GM19240 (cell line): ENCODE measurements around the gene ACSF3.
"Not testable (repeated sequence)": the region's sequence is repeated elsewhere in the genome, so short reads cannot be mapped to it uniquely, and the experiment has no call there.

Source experiments
- DNase-seq: peaks from one replicate; pipeline ENCODE4 v3.0.0; 2011; ENCODE audit warnings: low spot score; ENCODE audit not compliant: insufficient read length

Gene ACSF3

DNA sequence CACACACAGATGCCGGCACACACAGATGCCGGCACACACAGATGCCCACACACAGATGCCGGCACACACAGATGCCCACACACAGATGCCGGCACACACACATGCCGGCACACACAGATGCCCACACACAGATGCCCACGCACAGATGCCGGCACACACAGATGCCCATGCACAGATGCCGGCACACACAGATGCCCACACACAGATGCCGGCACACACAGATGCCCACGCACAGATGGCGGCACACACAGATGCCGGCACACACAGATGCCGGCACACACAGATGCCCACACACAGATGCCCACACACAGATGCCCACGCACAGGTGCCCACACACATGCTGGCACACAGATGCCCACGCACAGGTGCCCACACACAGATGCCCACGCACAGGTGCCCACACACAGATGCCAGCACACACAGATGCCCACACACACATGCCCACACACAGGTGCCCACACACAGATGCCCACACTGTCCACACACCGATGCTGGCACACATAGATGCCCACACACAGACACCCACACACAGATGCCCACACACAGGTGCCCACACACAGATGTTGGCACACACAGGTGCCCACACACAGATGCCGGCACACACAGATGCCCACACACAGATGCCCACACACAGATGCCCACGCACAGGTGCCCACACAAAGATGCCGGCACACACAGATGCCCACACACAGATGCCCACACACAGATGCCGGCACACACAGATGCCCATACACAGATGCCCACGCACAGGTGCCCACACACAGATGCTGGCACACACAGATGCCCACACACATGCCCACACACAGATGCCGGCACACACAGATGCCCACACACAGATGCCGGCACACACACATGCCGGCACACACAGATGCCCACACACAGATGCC lies 95.1 kb downstream of the ACSF3 start:
- DNase-seq: not testable (repeated sequence)

DNA sequence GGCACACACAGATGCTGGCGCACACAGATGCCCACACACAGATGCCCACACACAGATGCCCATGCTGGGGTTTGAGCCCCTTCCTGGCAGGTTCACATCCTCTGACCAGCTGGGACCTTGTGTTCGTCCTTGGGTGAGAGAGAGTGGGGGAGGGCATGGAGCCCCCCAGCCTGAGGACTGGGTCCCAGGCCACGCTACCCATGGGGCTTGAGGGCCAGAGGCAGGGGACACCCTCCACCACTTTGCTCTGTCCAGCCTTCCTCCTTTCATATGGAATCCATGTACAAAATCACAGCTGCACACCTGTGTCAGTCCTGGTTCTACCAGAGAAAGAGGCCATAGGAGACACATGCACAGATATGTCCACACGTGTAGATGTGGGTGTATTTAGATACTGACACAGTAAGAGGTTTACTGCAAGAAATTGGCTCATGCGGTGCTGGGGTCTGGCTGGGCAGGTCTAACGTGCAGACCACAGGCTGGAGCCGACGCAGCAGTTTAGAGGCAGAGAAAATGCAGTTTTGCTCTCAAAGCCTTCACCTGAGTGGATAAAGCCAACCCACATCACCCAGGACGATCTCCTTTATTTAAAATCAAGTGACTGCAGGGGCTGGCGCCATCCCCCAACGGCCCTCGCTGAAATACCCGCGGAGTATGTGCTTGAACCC lies 95.8 kb downstream of the ACSF3 start:
- DNase-seq: no peak

DNA sequence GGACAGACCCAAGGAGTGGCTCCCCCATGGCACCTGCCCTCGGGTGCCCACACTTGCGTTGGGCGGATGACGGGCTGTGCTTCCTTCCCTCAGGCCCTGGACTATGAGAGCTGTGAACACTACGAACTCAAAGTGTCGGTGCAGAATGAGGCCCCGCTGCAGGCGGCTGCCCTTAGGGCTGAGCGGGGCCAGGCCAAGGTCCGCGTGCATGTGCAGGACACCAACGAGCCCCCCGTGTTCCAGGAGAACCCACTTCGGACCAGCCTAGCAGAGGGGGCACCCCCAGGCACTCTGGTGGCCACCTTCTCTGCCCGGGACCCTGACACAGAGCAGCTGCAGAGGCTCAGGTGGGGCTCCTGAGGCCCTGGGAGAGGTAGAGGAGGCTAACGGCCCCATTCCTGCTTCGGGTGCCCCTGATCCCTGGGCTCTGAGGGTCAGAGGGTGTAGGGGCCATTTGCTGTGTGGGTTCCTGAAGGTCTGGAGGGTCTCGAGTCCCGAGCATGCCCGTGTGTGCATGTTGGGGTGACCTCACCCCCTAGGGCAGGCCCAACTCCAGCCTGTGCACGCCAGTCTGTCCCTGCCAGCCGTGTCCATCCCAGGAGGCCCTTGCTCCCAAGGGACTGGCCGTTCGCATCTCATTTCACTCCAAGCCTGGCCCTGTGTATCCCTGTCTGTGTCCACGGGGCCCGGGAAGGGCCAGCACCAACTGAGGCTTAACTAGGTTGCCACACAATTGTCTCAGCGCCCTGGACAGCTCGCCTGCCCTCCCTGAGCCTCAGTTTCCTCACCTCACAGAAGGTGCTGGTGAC lies 96.7 kb downstream of the ACSF3 start:
- DNase-seq: no peak

DNA sequence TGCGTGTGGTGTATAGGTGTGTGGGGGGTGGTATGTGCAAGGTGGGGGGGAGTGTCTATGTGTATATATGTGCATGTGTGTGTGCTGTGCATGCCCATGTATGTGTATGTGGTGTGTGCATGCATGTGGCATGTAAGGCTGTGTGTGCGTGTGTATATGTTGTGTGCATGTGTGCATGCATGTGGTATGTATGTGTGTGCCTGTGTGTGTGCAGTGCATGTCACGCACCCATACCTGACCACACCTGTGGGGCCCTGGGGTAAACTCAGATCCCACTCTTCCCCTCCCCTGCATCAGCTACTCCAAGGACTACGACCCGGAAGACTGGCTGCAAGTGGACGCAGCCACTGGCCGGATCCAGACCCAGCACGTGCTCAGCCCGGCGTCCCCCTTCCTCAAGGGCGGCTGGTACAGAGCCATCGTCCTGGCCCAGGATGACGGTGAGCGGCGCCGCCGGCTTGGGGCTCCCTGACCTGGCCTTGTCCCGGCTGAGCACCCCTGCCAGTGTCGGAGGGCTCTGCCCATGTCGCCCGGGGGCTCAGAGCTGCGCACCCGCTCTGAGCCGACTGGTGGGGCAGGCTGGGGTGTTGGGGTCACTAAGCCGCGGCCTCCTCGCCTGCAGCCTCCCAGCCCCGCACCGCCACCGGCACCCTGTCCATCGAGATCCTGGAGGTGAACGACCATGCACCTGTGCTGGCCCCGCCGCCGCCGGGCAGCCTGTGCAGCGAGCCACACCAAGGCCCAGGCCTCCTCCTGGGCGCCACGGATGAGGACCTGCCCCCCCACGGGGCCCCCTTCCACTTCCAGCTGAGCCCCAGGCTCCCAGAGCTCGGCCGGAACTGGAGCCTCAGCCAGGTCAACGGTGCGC lies 97.6 kb downstream of the ACSF3 start:
- no peak for DNase-seq

DNA sequence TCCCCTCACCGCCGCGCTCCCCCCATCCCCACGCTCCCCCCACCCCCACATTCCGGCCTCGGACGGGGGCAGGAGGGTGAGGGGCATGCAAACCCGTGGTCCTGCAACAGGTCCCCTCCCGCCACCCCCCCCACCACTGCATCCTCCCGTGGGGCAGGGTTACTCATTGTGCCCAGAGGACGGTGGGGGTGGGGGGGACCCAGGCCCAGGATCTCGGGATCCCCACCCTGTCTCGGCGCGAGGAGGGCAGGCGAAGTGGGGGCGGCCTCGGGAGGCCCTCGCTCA lies 98.2 kb downstream of the ACSF3 start:
- DNase-seq: no peak

GRCh38 chr16:89192186-89192955 lies 98.7 kb downstream of the ACSF3 start:
- not testable (repeated sequence) for DNase-seq

- DNase-seq: peak; percentile 66
These were observed 99.4 kb downstream of the ACSF3 start for GRCh38 chr16:89192956-89193575.

GRCh38 chr16:89193576-89194293 lies 100.1 kb downstream of the ACSF3 start:
- DNase-seq: no peak

GRCh38 chr16:89194340-89195311 lies 101.0 kb downstream of the ACSF3 start:
- DNase-seq: no peak

DNA sequence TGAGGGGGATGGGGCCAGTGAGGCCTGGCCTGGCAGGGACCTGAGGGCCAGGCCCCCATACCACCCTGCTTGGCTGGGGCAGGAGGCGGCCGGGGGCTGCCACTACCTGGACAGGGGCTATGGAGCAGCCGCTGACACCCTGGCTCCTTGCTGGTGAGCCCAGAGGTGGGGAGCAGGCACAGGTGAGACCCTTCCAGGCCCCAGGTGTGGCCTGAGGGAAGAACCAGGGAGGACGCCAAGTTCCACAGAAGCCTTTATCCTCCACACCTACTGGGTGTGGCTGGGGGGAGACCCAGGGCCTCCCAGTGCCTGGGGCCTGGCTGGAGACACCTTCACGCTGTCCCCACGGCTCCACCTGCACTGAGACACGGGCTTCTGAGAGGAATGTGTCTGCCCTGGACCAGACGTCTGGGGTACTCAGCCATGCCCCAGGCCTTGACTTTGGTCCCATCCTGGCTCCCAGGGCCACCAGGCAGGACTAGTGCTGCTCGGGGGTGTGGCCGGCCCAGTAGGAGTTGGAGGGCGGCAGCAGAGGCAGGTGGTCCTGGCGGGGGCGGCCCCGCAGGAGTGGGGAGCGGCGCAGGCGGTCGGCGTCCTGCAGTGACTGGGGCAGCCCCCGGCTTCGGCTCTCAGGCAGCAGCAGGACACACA lies 102.0 kb downstream of the ACSF3 start:
- DNase-seq: no peak

DNA sequence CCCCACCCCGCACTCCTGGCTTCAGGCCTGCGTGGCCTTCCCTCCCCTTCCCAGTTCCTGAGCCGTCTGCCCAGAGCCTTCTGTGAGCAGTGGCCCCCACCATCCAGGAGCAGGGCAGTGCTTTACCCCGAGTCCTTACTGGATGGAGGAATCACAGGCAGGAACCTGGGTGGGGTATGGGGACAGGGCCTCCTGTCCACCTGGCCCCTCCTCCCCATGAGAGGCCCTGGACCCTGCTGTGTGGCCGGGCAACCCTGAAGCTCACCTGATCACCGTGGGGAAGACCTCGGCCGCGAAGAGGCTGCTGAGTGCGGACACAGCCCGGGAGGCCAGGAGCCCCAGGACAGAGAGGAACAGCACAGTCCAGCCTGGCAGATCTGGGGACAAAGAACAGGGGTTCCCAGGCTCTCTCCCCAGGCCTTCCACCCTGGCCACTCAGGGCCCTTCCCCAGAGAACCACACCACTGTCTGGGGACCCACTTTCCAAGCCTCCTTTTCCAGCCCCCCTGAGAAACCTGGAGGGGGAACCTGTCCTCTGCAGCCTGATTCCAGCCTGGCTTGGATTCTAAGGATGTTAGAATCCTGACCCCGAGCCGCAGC lies 103.5 kb downstream of the ACSF3 start:
- DNase-seq: no peak

DNA sequence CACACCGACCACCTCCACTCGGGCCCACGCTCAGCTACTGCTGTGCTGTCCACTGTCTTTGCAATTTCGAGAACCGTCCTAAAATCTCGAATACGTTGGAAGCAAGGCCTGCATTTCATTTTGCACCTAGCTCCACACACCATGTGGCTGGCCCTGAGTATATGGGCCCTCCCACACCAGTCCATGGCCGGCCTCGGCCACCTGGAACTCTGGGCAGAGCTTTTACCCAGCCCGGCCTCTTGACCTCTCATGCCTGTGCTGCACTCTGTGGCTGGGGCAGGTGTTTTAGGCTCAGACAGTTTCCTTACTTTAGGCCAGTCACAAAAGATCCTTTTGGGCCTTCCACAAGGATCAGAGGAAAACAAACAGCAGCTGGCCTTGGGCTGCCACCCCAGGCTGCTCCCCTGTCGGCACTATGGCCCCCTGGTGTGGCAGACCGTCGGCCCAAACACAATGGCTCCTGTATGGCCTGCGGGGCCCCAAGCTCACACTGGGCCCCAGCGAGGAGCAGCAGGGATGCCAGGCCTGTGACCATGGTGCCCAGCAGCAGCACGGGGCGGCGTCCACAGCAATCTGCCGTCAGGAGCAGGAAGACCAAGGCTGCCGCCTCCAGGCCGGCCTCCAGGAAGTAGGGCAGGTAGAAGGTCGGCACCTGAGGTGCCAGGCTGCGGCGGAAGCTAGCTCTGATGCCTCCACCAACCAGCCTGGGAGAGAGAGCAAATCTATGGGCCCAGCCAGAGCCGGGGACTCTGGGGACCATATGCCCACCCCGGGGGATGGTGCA lies 104.2 kb downstream of the ACSF3 start:
- no peak for DNase-seq

DNA sequence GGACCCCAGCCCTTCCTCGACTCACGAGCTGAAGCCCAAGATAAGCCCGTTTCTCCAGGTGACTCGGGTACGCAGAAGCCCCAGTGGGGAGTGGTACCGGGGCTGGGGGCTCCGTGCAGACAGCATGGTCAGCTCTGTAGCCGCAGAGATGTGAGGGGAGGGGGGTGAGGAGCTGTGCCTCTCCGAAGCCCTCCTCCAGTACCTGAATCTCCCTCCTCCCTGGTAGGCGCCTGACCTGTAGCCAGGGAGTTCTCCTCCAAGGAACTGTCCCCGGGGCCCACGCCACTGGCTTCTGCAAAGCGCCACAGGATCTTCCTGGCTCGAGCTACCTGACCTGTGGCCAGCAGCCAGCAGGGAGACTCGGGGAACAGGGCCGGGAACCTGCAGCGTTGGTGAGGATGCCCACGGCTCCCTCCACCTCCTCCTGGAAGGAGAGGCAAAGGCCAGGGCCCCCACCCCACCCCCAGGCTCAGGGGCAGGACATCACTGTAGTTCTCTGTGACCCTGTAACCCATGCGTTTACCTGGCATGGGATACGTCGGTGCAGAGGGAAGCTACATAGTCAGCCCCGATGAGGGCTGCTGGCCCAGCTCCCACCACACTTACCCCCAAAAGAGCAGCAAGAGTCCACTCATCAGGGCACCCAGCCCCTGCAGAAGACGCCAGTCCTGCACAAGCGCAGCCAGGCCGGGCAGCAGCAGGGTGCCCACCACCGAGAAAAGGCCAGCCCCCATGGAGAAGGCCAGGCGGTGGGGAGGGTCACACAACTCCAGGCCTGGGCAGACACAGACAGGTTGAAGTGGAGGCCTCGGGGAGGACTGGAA lies 105.0 kb downstream of the ACSF3 start:
- DNase-seq: no peak

- no peak for DNase-seq
These were observed 105.8 kb downstream of the ACSF3 start for GRCh38 chr16:89199241-89200123.
